Measurements from ENCODE around the gene LXN.
A peak's percentile ranks its signal among the peaks of the same experiment; 100 is the strongest.
"Not testable (repeated sequence)": the region's sequence is repeated elsewhere in the genome, so short reads cannot be mapped to it uniquely, and the experiment has no call there.

Gene LXN, protein sequence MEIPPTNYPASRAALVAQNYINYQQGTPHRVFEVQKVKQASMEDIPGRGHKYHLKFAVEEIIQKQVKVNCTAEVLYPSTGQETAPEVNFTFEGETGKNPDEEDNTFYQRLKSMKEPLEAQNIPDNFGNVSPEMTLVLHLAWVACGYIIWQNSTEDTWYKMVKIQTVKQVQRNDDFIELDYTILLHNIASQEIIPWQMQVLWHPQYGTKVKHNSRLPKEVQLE

DNA sequence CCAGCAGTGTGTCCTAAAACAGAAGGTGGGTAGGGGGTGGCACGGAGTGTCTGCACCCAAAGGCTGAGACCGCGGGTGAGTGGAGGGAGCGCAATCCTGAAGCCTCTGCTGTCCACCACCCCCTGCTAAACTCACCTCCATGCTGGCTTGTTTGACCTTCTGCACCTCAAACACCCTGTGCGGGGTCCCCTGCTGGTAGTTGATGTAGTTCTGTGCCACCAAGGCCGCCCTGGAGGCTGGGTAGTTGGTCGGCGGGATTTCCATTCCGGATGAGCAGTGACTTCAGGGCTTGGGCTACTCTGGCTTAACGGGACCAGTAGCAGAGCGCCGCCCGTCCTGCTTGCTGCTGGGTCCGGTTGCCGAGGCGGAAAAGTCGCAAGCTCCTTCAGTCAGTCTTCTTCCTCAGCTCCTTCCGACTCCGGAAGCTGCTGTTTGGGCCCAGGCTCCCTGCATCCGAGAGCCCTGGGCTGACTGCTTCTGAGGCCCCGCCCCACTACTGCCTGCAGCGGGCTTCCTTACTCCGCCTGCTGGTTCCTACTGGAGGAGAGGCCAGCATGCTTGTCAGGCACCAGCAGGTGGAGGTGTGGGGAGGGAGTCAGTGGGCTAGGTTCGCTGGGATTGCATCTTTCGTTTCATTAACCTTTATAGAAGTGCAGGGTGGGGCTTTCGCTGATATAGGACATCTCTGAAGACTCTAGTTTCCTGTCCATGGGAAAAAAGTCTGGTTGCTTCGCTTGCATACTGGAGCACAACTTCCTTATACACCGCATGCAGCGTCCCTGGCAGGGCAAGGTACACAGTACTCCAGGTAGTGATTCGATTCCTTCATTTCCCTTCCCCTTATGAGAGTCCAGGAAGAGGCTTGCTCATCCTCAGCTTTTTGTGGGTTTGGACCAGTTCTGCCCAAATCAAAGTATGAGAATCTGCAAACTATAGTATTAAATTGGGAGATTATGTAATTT lies at the start of gene LXN:
TSS of gene LXN (minus strand) at position 434 of the 962 bp plus-strand sequence. CDS start at position 264, 170 bp downstream.
- peak; percentile 82 for DNase-seq

- DNase-seq = no peak
These were observed 49.7 kb upstream of the LXN start for GRCh38 chr3:158722108-158722507.

GRCh38 chr3:158718490-158719170 lies 46.2 kb upstream of the LXN start:
- no peak for DNase-seq

DNA sequence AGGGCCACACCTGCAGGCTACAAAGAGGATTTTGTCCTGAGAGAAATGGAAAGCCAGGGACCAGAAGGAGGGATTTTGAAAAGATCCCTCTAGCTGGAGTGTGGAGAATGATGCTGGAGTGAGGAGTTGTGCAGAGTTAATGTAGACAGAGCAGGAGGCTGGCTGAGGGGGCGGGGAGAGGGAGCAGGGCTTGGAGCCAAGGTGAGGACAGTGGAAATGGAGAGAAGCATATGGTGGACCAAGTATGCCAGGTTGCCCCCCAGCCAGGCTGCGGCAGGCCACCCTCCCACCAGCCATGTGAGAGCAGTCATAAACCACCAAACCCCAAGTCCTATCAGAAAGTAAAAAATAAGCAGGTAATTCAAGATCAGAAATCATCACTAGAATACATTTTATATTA lies 45.1 kb upstream of the LXN start:
- no peak for DNase-seq

DNA sequence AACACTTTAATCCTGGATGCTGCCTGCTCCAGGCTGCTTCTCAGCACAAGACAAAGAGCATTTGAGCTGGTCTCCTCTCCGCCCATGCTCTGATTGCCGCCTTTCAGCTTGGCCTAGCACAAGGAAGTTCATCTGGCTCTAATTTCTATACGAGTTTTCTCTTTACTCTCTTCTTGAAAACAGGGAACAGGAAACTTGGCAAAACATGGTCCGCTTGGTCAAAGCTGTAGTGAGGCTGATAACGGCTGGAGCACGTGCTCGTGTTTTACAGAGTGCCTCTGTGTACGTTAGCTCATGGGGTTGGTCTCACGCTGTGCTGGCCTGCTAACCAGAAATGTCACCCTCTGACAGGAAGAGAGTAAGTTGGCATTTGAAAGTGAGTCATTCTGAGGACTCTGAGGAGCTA lies 40.6 kb upstream of the LXN start:
- no peak for DNase-seq

DNA sequence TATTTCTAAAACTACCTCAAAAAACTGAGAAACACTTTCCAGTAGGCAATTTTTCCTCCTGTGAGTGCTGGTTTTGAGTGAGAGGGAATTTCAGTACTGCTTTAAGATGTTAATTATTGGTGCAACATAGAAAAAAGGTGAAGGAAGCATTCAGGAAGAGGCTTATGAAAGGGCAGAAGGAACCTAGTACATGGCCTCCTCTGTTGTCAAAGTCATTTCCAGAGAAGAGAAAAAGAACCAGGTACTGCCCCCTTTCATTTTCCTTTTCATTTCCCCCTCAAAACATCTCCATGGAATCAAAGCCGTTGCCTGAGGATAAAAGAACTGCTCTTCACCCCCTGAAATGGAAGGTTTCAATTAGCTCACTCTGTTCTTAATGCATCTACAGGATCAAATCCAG lies 40.0 kb upstream of the LXN start:
- DNase-seq = no peak

DNA sequence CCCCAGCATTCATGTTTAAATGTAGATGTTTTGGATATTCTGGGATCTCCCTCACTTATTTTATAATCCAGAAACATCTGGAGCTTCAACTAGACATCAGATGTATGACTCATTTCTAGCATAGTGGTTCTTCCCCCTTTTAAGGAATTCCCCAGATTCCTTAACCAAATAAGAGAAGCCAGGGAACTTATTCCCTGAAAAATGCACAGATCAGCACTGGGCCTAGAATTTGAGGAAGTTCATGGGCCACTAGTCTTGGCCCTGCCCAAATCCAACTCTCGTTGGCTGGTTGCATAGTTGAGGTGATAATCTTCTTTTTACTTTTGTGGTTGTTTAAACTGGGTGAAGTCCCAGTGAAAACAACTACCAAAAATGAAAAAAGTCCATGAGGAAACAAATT lies 39.4 kb upstream of the LXN start:
- no peak for DNase-seq

GRCh38 chr3:158710601-158711000 lies 38.2 kb upstream of the LXN start:
- DNase-seq = no peak

GRCh38 chr3:158709666-158710083 lies 37.2 kb upstream of the LXN start:
- DNase-seq = no peak

DNA sequence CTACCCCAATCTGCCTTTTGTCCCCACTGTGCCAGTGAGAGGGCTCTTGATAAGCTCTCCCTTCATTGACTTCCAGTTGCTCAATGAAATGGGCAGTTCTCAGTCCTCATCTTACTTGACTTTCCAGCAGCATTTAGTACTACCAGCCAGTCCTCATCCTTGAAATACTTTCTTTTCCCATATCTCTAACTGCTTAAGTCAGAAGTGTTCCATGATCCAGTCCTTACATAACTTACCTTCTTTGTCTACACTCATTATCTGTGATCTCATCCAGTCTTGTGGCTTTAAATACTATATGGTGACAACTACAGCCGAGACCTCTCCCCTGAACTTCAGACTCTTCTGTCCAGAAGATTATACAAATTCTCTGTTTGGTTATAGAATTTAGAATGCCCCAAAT lies 31.1 kb upstream of the LXN start:
- no peak for DNase-seq

DNA sequence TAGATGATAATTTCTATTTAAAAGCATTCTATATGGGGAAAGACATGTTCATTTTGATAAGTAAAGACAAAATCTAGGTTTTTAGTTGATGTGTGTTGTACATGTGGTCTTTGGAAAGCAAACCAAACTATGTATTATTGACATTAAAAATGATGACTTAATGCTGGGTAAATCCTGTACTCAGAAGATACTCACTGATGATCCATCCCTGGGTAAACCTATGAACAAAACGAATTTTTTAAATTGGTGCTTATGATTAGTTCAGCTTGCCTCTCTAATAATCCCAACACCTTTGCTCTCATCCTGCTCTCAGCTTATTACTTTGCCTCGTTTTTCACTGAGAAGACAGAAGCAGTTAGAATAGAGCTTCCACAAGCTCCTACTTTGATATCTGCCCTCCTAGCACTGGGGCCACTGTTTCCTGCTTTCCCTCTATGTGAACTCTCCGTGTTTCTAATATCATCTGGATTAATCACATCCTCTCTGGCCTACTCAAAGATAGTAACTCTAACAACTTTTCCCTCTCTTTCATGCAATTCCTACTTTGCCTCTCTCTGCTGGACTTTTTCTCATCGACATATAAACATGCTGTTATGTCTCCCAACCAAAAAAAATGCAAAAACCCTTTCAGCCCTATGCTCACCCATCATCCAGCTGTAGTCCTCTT lies 30.5 kb upstream of the LXN start:
- DNase-seq = no peak

DNA sequence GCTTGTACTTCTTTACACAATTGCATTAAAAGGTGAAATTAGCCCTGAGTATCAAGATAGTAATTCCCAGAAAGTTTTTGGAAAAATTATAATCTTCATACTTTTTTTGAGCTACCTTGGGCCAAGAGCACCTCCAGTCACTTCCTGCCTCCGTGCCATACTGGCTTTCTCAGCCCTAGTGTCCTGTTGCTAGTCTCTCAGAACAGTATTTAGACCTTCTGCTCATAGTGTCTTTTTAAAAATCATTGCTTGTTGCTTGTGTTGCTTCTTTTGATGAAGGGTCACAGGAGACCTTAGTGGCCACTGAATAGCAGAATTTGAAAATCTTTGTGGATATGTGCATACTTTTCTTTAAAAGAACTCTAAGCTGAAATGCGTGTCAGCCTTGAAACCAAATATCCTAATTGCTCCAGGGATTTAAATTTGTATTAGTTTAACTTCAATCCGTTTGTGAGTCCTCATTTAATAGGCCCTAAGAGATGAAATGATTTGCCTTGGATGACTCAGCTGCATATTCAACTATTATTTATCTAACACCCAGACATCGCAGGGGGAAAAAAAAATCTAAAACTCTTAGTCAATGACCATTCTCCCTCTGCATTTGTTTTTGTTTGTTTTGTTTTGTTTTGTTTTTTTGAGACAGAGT lies 29.1 kb upstream of the LXN start:
- no peak for DNase-seq

DNA sequence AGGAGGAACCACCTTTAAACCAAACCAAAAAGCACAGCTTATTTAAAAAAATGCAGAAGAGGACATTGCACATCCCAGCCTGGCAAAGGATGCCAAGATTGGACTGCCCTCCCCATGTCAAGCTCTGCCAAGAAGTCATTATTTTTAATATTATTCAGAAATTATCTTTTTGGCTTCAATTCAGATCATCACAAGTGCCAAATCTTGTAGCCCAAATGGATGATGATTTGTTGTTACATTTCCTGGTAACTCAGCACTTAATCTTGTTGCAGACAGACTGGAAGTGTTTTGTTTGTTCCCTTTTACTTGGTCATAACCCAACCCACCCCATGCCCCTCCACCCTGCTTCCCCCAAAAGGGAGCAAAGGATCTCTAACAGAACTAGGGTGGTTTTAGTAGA lies 28.1 kb upstream of the LXN start:
- no peak for DNase-seq

GRCh38 chr3:158696618-158697017 lies 24.2 kb upstream of the LXN start:
- no peak for DNase-seq

- not testable (repeated sequence) for DNase-seq
These were observed 21.5 kb upstream of the LXN start for GRCh38 chr3:158693866-158694456.

GRCh38 chr3:158685159-158685558 lies 12.7 kb upstream of the LXN start:
- DNase-seq = no peak

GRCh38 chr3:158683230-158683962 lies 10.9 kb upstream of the LXN start:
- no peak for DNase-seq

GRCh38 chr3:158680861-158681260 lies 8.4 kb upstream of the LXN start:
- DNase-seq = no peak

GRCh38 chr3:158679547-158680000 lies 7.1 kb upstream of the LXN start:
- no peak for DNase-seq

DNA sequence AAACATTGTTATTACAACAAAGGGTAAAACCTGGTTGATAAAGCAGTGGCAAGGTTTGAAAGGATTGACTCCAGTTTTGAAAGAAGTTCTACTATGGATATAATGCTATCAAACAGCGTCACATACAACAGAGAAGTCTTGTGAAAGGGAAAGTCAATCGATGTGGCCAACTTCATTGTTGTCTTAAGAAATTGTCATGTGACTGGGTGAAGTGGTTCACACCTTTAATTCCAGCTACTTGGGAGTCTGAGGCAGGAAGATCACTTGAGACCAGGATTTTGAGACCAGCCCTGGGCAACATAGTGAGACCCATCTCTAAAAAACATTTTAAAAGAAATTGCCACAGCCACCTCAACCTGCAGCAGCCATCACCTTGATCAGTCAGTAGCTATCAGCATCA lies 6.2 kb upstream of the LXN start:
- DNase-seq = no peak

- no peak for DNase-seq
These were observed 630 bp downstream of the LXN start for GRCh38 chr3:158671821-158672214.
